HFF-Myc (cell line): Measurements from ENCODE around the gene FIGNL2.

Experiments
- DNase-seq: peaks from one replicate; pipeline ENCODE4 v3.0.0-alpha.2; 2011; ENCODE audit warnings: low read depth; ENCODE audit errors: extremely low read depth
- H3K4me3 ChIP-seq: replicated peaks from 2 replicates; pipeline ENCODE4 v1.5.1; 2011; ENCODE audit warnings: low read depth, mild to moderate bottlenecking, control low read depth, low read length
- CTCF ChIP-seq: IDR thresholded peaks from 2 replicates; pipeline ENCODE4 v1.5.1; 2012; ENCODE audit warnings: mild to moderate bottlenecking, low read depth, low read length, control low read depth; ENCODE audit errors: missing control alignments

FIGNL2 gene

GRCh38 chr12:51792417-51792816, 56.1 kb downstream of the FIGNL2 start:
- DNase-seq: no peak
- no peak overlapping the region for H3K4me3 ChIP-seq
- no peak for TF ChIP-seq CTCF

GRCh38 chr12:51788876-51789275, 59.6 kb downstream of the FIGNL2 start:
- no peak for DNase-seq
- TF ChIP-seq CTCF: no peak
- H3K4me3 ChIP-seq: no peak overlapping the region

GRCh38 chr12:51785906-51786305, 62.6 kb downstream of the FIGNL2 start:
- no peak for TF ChIP-seq CTCF
- DNase-seq: no peak

GRCh38 chr12:51784688-51785087, 63.8 kb downstream of the FIGNL2 start:
- TF ChIP-seq CTCF: no peak
- DNase-seq: no peak
- no peak overlapping the region for H3K4me3 ChIP-seq

More at GRCh38 chr12:51785906-51786305, 62.6 kb downstream of the FIGNL2 start:
- H3K4me3 ChIP-seq: no peak overlapping the region

GRCh38 chr12:51779876-51780275, 68.6 kb downstream of the FIGNL2 start:
- TF ChIP-seq CTCF: no peak
- no peak overlapping the region for H3K4me3 ChIP-seq
- no peak for DNase-seq

- DNase-seq: no peak
- TF ChIP-seq CTCF: no peak
- no peak overlapping the region for H3K4me3 ChIP-seq
Measured at GRCh38 chr12:51777973-51778372, 70.5 kb downstream of the FIGNL2 start.

- no peak for TF ChIP-seq CTCF
- no peak overlapping the region for H3K4me3 ChIP-seq
- DNase-seq: no peak
Measured at GRCh38 chr12:51777457-51777856, 71.1 kb downstream of the FIGNL2 start.
